ENCODE results near the gene UST. TPM values are rescaled to one million over a fixed set of nuclear protein-coding genes. Genes with fewer than 3 reads are reported as not detected.
A peak's percentile ranks its signal among the peaks of the same experiment; 100 is the strongest.

Gene UST
- total and polyA plus RNA-seq, 3 donors from 2014 or later = 14.9 to 16.0 (median 14.9) TPM

DNA sequence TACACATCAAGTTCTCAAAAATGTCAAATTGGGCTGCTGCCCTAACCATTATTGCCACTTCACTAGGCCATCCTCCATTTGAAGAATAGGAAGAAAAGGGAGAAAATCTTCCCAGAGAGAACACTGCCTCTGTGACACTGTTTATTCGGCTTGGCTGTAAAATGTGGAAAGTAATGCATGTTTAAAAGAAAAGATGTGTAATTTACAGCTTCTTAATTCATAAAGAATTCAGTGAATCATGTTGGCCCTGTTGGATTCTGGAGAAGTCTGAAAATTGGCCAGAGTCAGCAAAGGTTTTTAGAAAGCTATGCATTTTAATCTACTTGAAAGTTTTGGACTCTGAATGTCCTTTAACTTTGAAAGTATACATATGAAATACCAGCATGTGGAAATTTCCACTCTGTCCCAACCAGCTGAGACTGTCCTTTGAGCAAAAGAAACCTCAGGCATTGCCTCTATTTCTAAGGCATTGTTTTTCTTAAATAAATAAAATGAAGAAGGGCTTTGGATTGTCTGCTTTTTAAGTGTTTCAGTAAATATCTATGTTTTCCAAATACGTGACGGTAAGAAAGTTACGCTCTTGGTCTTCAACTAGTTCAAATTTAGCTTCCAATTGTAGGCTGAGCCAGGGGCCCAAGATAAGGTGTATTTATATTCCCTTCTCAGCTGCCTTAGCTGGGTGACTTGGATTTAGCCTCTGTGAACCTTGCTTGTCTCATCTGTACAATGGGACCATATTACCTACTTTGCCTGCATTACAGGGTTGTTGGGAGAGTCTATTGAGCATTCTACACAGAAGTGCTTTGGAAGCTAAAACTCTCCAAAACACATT, 222.2 kb downstream of the UST start:
- H3K9me3 ChIP-seq = no peaks in the 10 kb centered on the region
- intact Hi-C loops (cut with DNase I; ENCODE audit: low total_unique reads) = no loop called here
- TF ChIP-seq, protein P1, sequence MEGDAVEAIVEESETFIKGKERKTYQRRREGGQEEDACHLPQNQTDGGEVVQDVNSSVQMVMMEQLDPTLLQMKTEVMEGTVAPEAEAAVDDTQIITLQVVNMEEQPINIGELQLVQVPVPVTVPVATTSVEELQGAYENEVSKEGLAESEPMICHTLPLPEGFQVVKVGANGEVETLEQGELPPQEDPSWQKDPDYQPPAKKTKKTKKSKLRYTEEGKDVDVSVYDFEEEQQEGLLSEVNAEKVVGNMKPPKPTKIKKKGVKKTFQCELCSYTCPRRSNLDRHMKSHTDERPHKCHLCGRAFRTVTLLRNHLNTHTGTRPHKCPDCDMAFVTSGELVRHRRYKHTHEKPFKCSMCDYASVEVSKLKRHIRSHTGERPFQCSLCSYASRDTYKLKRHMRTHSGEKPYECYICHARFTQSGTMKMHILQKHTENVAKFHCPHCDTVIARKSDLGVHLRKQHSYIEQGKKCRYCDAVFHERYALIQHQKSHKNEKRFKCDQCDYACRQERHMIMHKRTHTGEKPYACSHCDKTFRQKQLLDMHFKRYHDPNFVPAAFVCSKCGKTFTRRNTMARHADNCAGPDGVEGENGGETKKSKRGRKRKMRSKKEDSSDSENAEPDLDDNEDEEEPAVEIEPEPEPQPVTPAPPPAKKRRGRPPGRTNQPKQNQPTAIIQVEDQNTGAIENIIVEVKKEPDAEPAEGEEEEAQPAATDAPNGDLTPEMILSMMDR (IDR thresholded peaks at IDR 0.05) = no peak
- TF ChIP-seq POLR2A (IDR thresholded peaks at IDR 0.05) = no peak
- H3K4me1 ChIP-seq = peaks cover 4% of the 10 kb centered on the region
- H3K4me3 ChIP-seq = no peak overlapping the region
- DNase-seq = no peak
- H3K36me3 ChIP-seq (ENCODE audit: low read depth, missing control alignments) = no peaks in the 10 kb centered on the region
- H3K27me3 ChIP-seq = no peaks in the 10 kb centered on the region
- no peak overlapping the region for H3K27ac ChIP-seq
- 95% methylated on average over 4 of the region's 4 CpGs for WGBS, 2 donors

DNA sequence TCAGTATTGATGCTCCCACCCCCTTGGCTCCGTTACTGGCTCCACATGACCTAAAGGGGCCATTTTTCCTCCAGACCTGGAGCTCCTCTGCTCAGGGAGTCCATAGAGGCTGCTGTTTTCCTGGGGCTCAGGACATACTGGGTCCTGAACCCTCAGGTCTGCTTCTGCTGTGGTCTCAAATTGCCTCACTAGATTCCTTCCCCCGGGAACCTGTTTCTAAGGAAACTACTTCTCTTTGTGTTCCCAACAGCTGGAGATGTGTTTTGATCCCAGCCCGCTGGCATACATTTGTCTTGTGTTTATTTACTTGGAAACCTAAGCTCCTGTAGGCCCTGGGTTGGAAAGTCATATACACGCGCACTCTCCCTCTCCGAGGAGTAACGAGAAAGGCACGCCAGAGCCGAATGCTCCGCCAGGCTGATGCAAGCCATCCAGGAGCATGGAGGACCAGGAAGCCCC, 222.8 kb downstream of the UST start:
- TF ChIP-seq POLR2A (IDR thresholded peaks at IDR 0.05) = no peak
- TF ChIP-seq, protein P1 (IDR thresholded peaks at IDR 0.05) = no peak
- Histone ChIP-seq H3K36me3 (ENCODE audit: low read depth, missing control alignments) (no peaks in the 10 kb centered on the region), H3K27ac (no peak overlapping the region), H3K9me3 (no peaks in the 10 kb centered on the region), H3K4me3 (no peak overlapping the region), H3K4me1 (peaks cover 4% of the 10 kb centered on the region), H3K27me3 (no peaks in the 10 kb centered on the region)
- intact Hi-C loops (cut with DNase I; ENCODE audit: low total_unique reads) = no loop called here
- WGBS, 2 donors = 69 to 71% methylated on average over 9 to 10 of the region's 10 CpGs
- DNase-seq = peak; percentile 46

DNA sequence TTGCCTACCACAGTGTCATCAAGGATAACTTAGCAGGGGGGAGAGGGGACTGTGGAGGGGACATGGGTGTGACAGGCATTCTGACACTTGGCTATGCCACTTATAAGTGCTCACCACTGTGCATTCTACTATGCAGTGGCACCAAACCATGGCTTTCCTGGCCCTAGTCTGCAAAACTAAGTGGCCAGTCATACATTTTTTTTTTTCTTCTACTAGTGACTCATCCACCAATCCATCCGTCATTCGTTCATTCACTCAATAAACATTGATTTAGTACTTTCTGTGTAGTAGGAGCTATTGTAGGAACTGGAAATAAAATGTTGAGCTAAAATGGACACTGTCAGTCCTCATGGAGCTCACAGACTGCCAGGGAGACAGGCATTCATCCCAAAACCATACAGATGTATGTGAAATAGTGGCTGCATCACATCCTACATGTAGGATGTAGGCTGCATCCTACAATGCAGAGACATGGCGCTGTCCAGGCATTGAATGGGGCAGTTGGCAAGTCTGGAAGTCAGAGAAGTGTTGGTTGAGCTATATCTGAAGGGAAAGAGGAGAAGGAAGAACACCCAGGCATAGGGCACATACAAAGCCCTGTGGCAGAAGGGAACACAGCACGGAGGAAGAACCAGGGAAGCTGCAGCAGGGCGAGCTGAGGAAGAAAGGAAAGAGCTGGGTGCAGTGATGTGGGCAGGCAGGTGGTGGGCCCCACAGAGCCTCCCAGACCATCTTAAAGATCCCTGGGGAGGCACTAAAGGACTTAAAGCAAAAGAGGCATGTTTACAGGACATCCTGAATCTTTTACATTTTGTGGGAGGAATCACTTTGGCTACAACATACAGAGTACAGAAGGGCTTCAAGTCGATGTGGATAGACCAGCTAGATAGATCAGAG, 224.4 kb downstream of the UST start:
- 84 to 86% methylated on average over 6 of the region's 6 CpGs for WGBS, 2 donors

DNA sequence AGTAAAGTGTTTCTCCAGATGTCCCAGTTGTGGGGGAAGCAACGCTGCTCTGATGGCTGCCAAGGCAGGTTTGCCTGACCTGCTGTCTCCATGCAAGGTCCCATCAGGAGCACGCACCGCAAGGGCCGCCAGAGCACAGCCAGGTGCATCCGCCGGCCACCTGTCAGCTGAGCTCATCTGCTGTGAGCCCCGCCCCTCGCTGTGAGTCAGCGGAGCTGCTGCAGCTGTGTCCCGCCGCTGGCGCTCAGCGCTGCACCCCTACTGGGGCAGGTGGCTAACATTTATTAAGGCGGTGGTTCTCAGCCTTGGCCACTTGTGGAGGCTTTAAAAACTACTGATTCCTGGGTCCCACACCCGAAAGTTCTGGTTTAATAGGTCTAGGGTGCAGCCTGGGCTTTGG, 225.7 kb downstream of the UST start:
- no peaks in the 10 kb centered on the region for H3K27me3 ChIP-seq
- TF ChIP-seq, protein P1 (IDR thresholded peaks at IDR 0.05) = no peak
- no peak for TF ChIP-seq POLR2A (IDR thresholded peaks at IDR 0.05)
- H3K36me3 ChIP-seq (ENCODE audit: low read depth, missing control alignments) = no peaks in the 10 kb centered on the region
- DNase-seq = peak; percentile 30
- no peak overlapping the region for H3K4me3 ChIP-seq
- 33 to 43% methylated on average over 9 to 15 of the region's 15 CpGs for WGBS, 2 donors
- H3K27ac ChIP-seq = no peak overlapping the region
- no peaks in the 10 kb centered on the region for H3K9me3 ChIP-seq
- peaks cover 4% of the 10 kb centered on the region for H3K4me1 ChIP-seq
- intact Hi-C loops (cut with DNase I; ENCODE audit: low total_unique reads) = no loop called here

More for the DNA sequence above, 224.4 kb downstream of the UST start:
- H3K4me3 ChIP-seq = no peak overlapping the region
- H3K27me3 ChIP-seq = no peaks in the 10 kb centered on the region
- no peaks in the 10 kb centered on the region for H3K9me3 ChIP-seq
- H3K36me3 ChIP-seq (ENCODE audit: low read depth, missing control alignments) = no peaks in the 10 kb centered on the region
- no peak overlapping the region for H3K27ac ChIP-seq
- H3K4me1 ChIP-seq = peaks cover 4% of the 10 kb centered on the region
- TF ChIP-seq, protein P1 (IDR thresholded peaks at IDR 0.05) = no peak
- no peak for TF ChIP-seq POLR2A (IDR thresholded peaks at IDR 0.05)
- no peak for DNase-seq
- intact Hi-C loops (cut with DNase I; ENCODE audit: low total_unique reads) = no loop called here
